Measurements from ENCODE around the gene LAMA2. TPM values are rescaled to one million over a fixed set of nuclear protein-coding genes. Genes with fewer than 3 reads are reported as not detected.

The LAMA2 gene
- total and polyA plus RNA-seq, 2 of the 8 experiments (the other 6 are each of a cell fraction or from before 2014, with no cell fraction given) = 1.3 to 3.8 TPM

DNA sequence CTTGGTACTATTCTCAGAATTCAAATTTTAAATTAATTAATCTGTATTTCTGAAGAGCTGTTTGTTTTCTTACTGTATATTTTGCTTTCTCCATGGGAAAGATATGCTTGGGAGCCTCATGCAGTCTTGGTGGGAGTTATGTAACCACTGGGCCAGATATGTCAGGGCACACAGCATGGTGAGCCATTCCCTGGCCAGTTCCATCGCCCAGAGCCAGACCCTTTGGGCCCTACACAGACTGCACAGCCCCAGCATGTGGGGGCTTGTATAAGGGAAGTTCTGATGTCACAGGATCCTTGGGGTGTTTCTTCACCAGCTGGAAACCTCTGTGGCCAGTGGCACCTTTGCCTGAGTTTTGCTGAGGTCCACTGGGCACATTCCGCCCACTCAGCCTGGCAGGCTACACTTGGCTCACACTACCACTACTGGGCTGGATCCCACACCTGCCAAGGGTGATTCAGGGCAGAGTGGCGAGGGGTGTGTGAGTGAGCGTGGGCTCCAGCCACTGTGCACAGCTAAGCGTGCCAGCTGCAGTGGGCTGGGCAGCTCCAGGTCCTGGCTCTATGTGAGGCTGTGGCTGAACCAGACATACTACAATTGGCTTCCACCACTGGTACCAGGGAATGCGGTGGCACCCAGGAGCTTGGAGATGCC, 533.5 kb downstream of the LAMA2 start:
- no peaks in the 10 kb centered on the region for H3K9me3 ChIP-seq (ENCODE audit: insufficient read depth in 2 of 2, low read depth in 1 of 2, low read length in 1 of 2)
- H2BK120ac ChIP-seq (replicated peaks; ENCODE audit: low read depth, low read length) = no peak overlapping the region
- POLR2A ChIA-PET (ENCODE audit: partially characterized antibody) = no interaction called here
- FAIRE-seq = no peak
- no peak overlapping the region for H4K5ac ChIP-seq (ENCODE audit: insufficient read length, low read depth, low read length)
- H4K20me1 ChIP-seq (replicated peaks in 1 of 2; ENCODE audit: control insufficient read depth in 1 of 2, insufficient read depth in 2 of 2, low read length in 2 of 2) = no peaks in the 10 kb centered on the region
- WGBS, 2 experiments (ENCODE audit: extremely low coverage in 1 of 2, insufficient coverage in 1 of 2, insufficient read length in 1 of 2, insufficient replicate concordance in 2 of 2, low coverage in 1 of 2, low lambda C conversion rate in 2 of 2, missing lambda C conversion rate in 1 of 2) = 93% methylated on average over 6 of the region's 6 CpGs; no CpG with 5 or more reads in 1 of the 2 experiments
- no peak overlapping the region for H4K8ac ChIP-seq (ENCODE audit: extremely low read depth, insufficient read depth, low read length)
- CTCF ChIA-PET (ENCODE audit: partially characterized antibody) = interaction anchor here (0.9 to 1.2 kb wide), 3 partner anchors 16 to 164 kb away, joined by 3 to 7 read pairs (median 4); no protein-coding TSS in a partner anchor
- H3K79me1 ChIP-seq (ENCODE audit: low read depth, low read length) = no peaks in the 10 kb centered on the region
- H3K4ac ChIP-seq (replicated peaks; ENCODE audit: insufficient read length, low read depth, low read length) = no peak overlapping the region
- no peak for DNase-seq (ENCODE audit: low read depth in 1 of 2, low spot score in 2 of 2)
- H2BK12ac ChIP-seq (ENCODE audit: low read depth, low read length) = no peak overlapping the region
- H3K18ac ChIP-seq (ENCODE audit: extremely low read depth, low read length) = no peak overlapping the region
- H3K23ac ChIP-seq (ENCODE audit: insufficient read length) = no peak overlapping the region
- H3K27me3 ChIP-seq (replicated peaks in 1 of 4; ENCODE audit: control insufficient read depth in 3 of 4, extremely low read depth in 1 of 4, insufficient read depth in 3 of 4, low read length in 3 of 4) = no peaks in the 10 kb centered on the region
- H2BK5ac ChIP-seq (ENCODE audit: low read depth, low read length) = no peak overlapping the region
- no peak overlapping the region for H3K27ac ChIP-seq (ENCODE audit: low read depth, low read length)
- no peak overlapping the region for H2BK15ac ChIP-seq (ENCODE audit: low read length)
- no peaks in the 10 kb centered on the region for H3K36me3 ChIP-seq (ENCODE audit: control insufficient read depth in 2 of 4, insufficient read depth in 4 of 4, low read length in 3 of 4)
- H3K4me3 ChIP-seq (ENCODE audit: extremely low read depth in 1 of 4, insufficient read depth in 2 of 4, low read depth in 3 of 4, low read length in 4 of 4) = no peak overlapping the region
- no peak overlapping the region for H4K91ac ChIP-seq (replicated peaks; ENCODE audit: insufficient read length, low read length)
- no peak overlapping the region for H2AK5ac ChIP-seq (ENCODE audit: low read depth, low read length)
- H2BK20ac ChIP-seq (ENCODE audit: low read length) = no peak overlapping the region
- no peak overlapping the region for H3K9ac ChIP-seq (replicated peaks in 1 of 4; ENCODE audit: extremely low read depth in 1 of 4, low read depth in 3 of 4, low read length in 3 of 4)
- H3K56ac ChIP-seq (replicated peaks; ENCODE audit: insufficient read length, low read depth, low read length) = no peak overlapping the region
- no peaks in the 10 kb centered on the region for H3K4me1 ChIP-seq (replicated peaks in 1 of 4; ENCODE audit: control insufficient read depth in 3 of 4, insufficient read depth in 4 of 4, low read length in 3 of 4)
- H3K23me2 ChIP-seq (ENCODE audit: low read depth, low read length) = no peaks in the 10 kb centered on the region
- H2AFZ ChIP-seq (ENCODE audit: low read length) = no peak overlapping the region
- no peak overlapping the region for H3K14ac ChIP-seq (ENCODE audit: insufficient read length)
- H3K4me2 ChIP-seq (ENCODE audit: insufficient read depth in 1 of 2, low read depth in 2 of 2, low read length in 2 of 2) = no peak overlapping the region
- H3K79me2 ChIP-seq (ENCODE audit: control insufficient read depth in 1 of 2, insufficient read depth in 2 of 2, low read length in 2 of 2) = no peaks in the 10 kb centered on the region
- TF ChIP-seq CHD1 (IDR thresholded peaks at IDR 0.05; ENCODE audit: low read depth, low read length) (no peak), BCL11A (IDR thresholded peaks at IDR 0.05; ENCODE audit: low read depth in 2 of 2, low read length in 2 of 2) (no peak), ATF2 (IDR thresholded peaks at IDR 0.05; ENCODE audit: low read length) (no peak), SIN3A (conservative IDR thresholded peaks at IDR 0.05 in 1 of 2, IDR thresholded peaks at IDR 0.05 in 1 of 2; ENCODE audit: low read depth in 1 of 2, low read length in 2 of 2) (no peak), POU5F1 (IDR thresholded peaks at IDR 0.05; ENCODE audit: low read depth, low read length) (no peak), YY1 (IDR thresholded peaks at IDR 0.05; ENCODE audit: low read depth, low read length) (no peak), RBBP5 (IDR thresholded peaks at IDR 0.05; ENCODE audit: borderline replicate concordance, low read depth, low read length) (no peak)
- TF ChIP-seq, protein P1, sequence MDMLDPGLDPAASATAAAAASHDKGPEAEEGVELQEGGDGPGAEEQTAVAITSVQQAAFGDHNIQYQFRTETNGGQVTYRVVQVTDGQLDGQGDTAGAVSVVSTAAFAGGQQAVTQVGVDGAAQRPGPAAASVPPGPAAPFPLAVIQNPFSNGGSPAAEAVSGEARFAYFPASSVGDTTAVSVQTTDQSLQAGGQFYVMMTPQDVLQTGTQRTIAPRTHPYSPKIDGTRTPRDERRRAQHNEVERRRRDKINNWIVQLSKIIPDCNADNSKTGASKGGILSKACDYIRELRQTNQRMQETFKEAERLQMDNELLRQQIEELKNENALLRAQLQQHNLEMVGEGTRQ (IDR thresholded peaks at IDR 0.05; ENCODE audit: low read length) = no peak
- TF ChIP-seq, protein P2, sequence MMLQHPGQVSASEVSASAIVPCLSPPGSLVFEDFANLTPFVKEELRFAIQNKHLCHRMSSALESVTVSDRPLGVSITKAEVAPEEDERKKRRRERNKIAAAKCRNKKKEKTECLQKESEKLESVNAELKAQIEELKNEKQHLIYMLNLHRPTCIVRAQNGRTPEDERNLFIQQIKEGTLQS (IDR thresholded peaks at IDR 0.05; ENCODE audit: insufficient read depth, low read depth, low read length) = no peak
